Endothelial cell (in vitro differentiated cells): Measurements from ENCODE around the gene PACS2. TPM values are rescaled to one million over a fixed set of nuclear protein-coding genes. Genes with fewer than 3 reads are reported as not detected.

Experiments used
- DNase-seq: peaks from one replicate; pipeline ENCODE4 v3.0.0; 2021; ENCODE audit warnings: low spot score
- H3K27ac Mint-ChIP-seq: one replicate; pipeline ENCODE4 v1.8.0; 2021; ENCODE audit warnings: mixed read lengths, inconsistent platforms; ENCODE audit not compliant: unreplicated experiment
- H3K27me3 Mint-ChIP-seq: one replicate; pipeline ENCODE4 v1.8.0; 2021; ENCODE audit warnings: mild to moderate bottlenecking, moderate library complexity, mixed read lengths, inconsistent platforms; ENCODE audit not compliant: unreplicated experiment
- H3K36me3 Mint-ChIP-seq: one replicate; pipeline ENCODE4 v1.8.0; 2021; ENCODE audit warnings: mild to moderate bottlenecking, low read depth, mixed read lengths, inconsistent platforms; ENCODE audit not compliant: unreplicated experiment
- H3K4me1 Mint-ChIP-seq: one replicate; pipeline ENCODE4 v1.8.0; 2021; ENCODE audit warnings: mild to moderate bottlenecking, mixed read lengths, inconsistent platforms; ENCODE audit not compliant: unreplicated experiment
- H3K4me3 Mint-ChIP-seq: one replicate; pipeline ENCODE4 v1.8.0; 2021; ENCODE audit warnings: mild to moderate bottlenecking, mixed read lengths, inconsistent platforms; ENCODE audit not compliant: unreplicated experiment
- H3K9me3 Mint-ChIP-seq: one replicate; pipeline ENCODE4 v1.8.0; 2021; ENCODE audit warnings: mixed read lengths, inconsistent platforms; ENCODE audit not compliant: unreplicated experiment
- total RNA-seq: library from RNA; stranded (reverse); fragmentation: NEBNext Ultra II Directional; extraction: Animal tissue kit (Norgen Biotek cat#: 25700); gene quantifications from one replicate; pipeline ENCODE4 v1.2.1, GENCODE V29; 2021; ENCODE audit not compliant: unreplicated experiment
- TF ChIP-seq, protein P1 (sequence below): fragments of 200-600 bp; sonication (generic); IDR thresholded peaks from one replicate; pipeline ENCODE4 v1.5.0; 2021; ENCODE audit warnings: antibody characterized with exemption; ENCODE audit not compliant: unreplicated experiment

The PACS2 gene
- total RNA-seq, 1 donor from 2014 or later: 113 TPM

DNA sequence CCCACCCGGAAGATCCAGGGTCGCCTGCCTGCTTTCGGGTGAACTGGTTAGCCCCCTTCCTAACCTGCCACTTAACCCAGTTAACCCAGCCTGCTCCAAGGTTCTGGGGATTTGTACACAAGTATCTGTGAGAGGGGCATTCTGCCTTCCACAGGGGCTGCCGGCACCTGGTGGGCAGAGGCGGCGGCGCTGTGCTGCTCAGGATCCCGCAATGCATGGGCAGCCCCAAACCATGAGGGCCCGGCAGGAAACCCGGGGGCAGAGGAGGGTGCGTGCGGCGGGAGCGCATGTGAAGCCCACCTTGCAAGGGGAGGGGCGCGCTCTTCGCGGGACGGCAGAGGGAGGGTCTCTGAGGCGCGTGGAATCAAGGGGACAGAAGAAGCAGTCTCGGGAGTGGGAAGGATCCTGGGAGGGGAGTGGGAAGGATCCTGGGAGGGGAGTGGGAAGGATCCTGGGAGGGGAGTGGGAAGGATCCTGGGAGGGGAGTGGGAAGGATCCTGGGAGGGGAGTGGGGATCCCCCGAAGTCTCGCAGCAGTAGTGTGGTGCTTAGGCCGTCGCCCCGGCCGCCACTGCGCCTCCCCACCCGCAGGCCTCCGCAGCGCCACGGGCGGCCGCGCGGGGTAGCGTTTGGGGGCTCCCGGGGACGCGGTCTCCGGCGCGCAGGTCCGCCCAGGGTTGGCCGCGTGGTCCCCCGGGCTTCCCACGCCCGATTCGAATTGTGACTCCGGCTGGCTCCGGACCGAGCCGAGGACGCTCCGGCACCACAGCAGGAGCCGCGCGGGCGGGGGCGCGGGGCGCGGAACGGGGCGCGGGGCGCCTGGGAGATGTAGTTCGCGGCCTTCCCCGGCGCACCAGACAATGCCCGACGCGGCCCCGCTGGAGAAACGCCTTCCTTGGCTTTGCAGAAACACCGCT is 100.2 kb downstream of the PACS2 start:
- TF ChIP-seq, protein P1, sequence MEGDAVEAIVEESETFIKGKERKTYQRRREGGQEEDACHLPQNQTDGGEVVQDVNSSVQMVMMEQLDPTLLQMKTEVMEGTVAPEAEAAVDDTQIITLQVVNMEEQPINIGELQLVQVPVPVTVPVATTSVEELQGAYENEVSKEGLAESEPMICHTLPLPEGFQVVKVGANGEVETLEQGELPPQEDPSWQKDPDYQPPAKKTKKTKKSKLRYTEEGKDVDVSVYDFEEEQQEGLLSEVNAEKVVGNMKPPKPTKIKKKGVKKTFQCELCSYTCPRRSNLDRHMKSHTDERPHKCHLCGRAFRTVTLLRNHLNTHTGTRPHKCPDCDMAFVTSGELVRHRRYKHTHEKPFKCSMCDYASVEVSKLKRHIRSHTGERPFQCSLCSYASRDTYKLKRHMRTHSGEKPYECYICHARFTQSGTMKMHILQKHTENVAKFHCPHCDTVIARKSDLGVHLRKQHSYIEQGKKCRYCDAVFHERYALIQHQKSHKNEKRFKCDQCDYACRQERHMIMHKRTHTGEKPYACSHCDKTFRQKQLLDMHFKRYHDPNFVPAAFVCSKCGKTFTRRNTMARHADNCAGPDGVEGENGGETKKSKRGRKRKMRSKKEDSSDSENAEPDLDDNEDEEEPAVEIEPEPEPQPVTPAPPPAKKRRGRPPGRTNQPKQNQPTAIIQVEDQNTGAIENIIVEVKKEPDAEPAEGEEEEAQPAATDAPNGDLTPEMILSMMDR: peak; percentile 62
- H3K27ac Mint-ChIP-seq: peak overlapping the region; percentile 75
- peaks cover 24% of the 10 kb centered on the region for H3K27me3 Mint-ChIP-seq
- no peaks in the 10 kb centered on the region for H3K36me3 Mint-ChIP-seq
- H3K4me3 Mint-ChIP-seq: peak overlapping the region; percentile 84
- H3K4me1 Mint-ChIP-seq: peaks cover 10% of the 10 kb centered on the region
- no peaks in the 10 kb centered on the region for H3K9me3 Mint-ChIP-seq
- DNase-seq: peak; percentile 78

DNA sequence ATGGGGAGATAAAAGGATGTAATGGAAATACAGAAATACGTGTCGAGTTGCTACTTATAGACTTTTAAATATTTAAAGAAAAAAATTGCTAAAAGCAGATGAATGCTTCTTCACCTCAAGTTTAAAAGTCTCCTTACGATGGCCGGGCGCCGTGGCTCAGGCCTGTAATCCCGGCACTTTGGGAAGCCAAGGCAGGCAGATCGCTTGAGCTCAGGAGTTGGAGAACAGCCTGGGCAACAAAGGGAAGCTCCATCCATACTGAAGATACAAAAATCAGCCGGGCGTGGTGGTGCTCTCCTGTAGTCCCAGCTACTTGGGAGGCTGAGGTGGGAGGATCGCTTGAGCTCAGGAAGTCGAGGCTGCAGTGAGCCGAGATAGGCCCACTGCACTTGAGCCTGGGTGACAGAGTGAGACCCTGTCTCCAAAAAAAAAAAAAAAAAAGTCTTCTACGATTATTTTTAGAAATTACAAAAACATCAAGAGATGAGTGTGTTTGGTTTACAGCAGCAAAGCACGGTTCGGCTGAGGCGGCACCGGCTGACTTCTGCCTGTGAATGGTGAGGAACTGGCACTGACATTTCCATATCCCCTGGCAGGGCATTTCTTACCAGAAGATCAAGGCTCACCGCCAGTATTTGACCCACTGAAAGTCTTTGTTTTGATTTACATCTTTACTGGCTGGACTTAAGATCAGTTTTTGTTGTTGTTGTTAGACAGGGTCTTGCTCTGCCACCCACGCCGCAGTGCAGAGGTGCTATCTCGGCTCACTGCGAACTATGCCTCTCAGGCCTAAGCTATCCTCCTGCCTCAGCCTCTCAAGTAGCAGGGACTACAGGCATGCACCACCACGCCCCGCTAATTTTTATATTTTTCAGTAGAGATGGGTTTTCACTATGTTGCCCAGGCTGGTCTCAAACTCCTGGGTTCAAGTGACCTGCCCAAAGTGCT is 101.2 kb downstream of the PACS2 start:
- DNase-seq: no peak
- no peaks in the 10 kb centered on the region for H3K9me3 Mint-ChIP-seq
- no peaks in the 10 kb centered on the region for H3K36me3 Mint-ChIP-seq
- TF ChIP-seq, protein P1: no peak
- peak overlapping the region; percentile 84 for H3K4me3 Mint-ChIP-seq
- H3K27ac Mint-ChIP-seq: peak overlapping the region; percentile 75
- H3K27me3 Mint-ChIP-seq: peaks cover 18% of the 10 kb centered on the region
- peaks cover 8% of the 10 kb centered on the region for H3K4me1 Mint-ChIP-seq

DNA sequence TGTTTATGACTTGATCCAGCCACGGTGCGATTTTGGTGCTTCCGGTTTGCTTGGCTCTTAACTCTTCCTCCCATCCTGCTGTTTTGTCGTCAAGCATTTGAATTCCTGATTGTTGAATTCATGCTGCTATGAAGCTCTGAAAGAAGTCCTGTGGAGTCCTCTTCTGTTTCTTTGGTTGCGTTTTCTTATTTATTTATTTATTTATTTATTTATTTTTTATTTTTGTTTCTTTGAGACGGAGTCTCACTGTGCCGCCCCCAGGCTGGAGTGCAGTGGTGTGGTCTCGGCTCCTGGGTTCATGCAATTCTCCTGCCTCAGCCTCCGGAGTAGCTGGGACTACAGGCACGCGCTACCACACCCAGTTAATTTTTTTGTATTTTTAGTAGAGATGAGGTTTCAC is 102.1 kb downstream of the PACS2 start:
- no peak for DNase-seq
- TF ChIP-seq, protein P1: no peak
- Mint-ChIP-seq H3K9me3 (no peaks in the 10 kb centered on the region), H3K36me3 (no peaks in the 10 kb centered on the region), H3K27me3 (peaks cover 20% of the 10 kb centered on the region), H3K27ac (no peak overlapping the region), H3K4me1 (peaks cover 11% of the 10 kb centered on the region), H3K4me3 (peak overlapping the region; percentile 71)

DNA sequence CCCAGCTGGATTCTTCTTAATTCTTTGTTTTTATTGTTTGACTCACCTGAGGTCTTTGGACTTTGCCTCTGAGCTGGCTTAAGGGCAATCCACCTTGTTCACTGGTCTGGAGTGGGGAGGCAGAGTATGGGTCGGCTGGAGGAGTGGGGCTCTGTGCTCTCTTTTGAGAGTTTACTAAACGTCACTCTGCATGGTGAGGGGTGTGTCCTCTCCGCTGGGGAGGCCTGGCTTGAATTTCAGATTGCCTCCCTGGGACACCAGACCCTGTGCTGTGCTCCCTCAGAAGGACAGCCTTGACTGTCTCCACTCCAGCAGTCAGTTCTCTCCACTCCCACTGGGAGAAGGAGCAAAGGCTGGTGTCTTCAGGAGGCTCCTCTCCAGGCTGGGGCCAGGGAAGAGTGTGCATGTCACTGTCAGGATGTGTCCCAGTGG is 103.2 kb downstream of the PACS2 start:
- Mint-ChIP-seq H3K4me3 (peak overlapping the region; percentile 56), H3K27ac (no peak overlapping the region), H3K4me1 (peaks cover 11% of the 10 kb centered on the region), H3K9me3 (no peaks in the 10 kb centered on the region), H3K36me3 (no peaks in the 10 kb centered on the region), H3K27me3 (peaks cover 22% of the 10 kb centered on the region)
- TF ChIP-seq, protein P1: no peak
- DNase-seq: no peak
